Activated naive CD8-positive, alpha-beta T cell treated with anti-CD3 and anti-CD28 coated beads, Interleukin-2, amount 50 U/mL, for 24 hours (primary cell): Measurements from ENCODE around the gene NKX1-1.
A peak's percentile ranks its signal among the peaks of the same experiment; 100 is the strongest.

Experiments
- ATAC-seq: fragments of 150-1000 bp; cut with Tn5 transposase; one replicate; pipeline ENCODE4 v1.10.0; 2021
- DNase-seq: peaks from one replicate; pipeline ENCODE4 v3.0.0; 2021
- H3K27ac Mint-ChIP-seq: one replicate; pipeline ENCODE4 v1.8.0; 2021; ENCODE audit warnings: mild to moderate bottlenecking, mixed read lengths
- H3K27me3 Mint-ChIP-seq: one replicate; pipeline ENCODE4 v1.8.0; 2021; ENCODE audit warnings: mixed read lengths
- H3K36me3 Mint-ChIP-seq: one replicate; pipeline ENCODE4 v1.8.0; 2021; ENCODE audit warnings: low read depth, mixed read lengths
- H3K4me1 Mint-ChIP-seq: one replicate; pipeline ENCODE4 v1.8.0; 2021; ENCODE audit warnings: mixed read lengths
- H3K4me3 Mint-ChIP-seq: one replicate; pipeline ENCODE4 v1.8.0; 2021; ENCODE audit warnings: mild to moderate bottlenecking, moderate library complexity, mixed read lengths
- H3K9me3 Mint-ChIP-seq: one replicate; pipeline ENCODE4 v1.8.0; 2021; ENCODE audit warnings: mixed read lengths

NKX1-1 gene

GRCh38 chr4:1427010-1427409 lies 20.8 kb upstream of the NKX1-1 start:
- ATAC-seq (no peak), DNase-seq (no peak)
- Mint-ChIP-seq H3K27ac (no peak overlapping the region), H3K27me3 (peaks cover 18% of the 10 kb centered on the region), H3K4me1 (no peaks in the 10 kb centered on the region), H3K9me3 (no peaks in the 10 kb centered on the region), H3K4me3 (no peak overlapping the region), H3K36me3 (no peaks in the 10 kb centered on the region)

- H3K9me3 Mint-ChIP-seq = no peaks in the 10 kb centered on the region
- H3K27me3 Mint-ChIP-seq = peaks cover 31% of the 10 kb centered on the region
- no peaks in the 10 kb centered on the region for H3K36me3 Mint-ChIP-seq
- DNase-seq (no peak), ATAC-seq (no peak)
- no peak overlapping the region for H3K27ac Mint-ChIP-seq
- no peaks in the 10 kb centered on the region for H3K4me1 Mint-ChIP-seq
- H3K4me3 Mint-ChIP-seq = no peak overlapping the region
Measured at GRCh38 chr4:1421657-1422056, 15.4 kb upstream of the NKX1-1 start.

GRCh38 chr4:1419708-1420107 lies 13.5 kb upstream of the NKX1-1 start:
- Mint-ChIP-seq H3K9me3 (no peaks in the 10 kb centered on the region), H3K27ac (no peak overlapping the region), H3K27me3 (peaks cover 36% of the 10 kb centered on the region), H3K4me1 (peaks cover 2% of the 10 kb centered on the region), H3K4me3 (no peak overlapping the region), H3K36me3 (no peaks in the 10 kb centered on the region)
- ATAC-seq = no peak
- DNase-seq = no peak

- Mint-ChIP-seq H3K27me3 (peaks cover 32% of the 10 kb centered on the region), H3K4me1 (peaks cover 4% of the 10 kb centered on the region), H3K27ac (no peak overlapping the region), H3K36me3 (no peaks in the 10 kb centered on the region), H3K9me3 (no peaks in the 10 kb centered on the region), H3K4me3 (no peak overlapping the region)
- DNase-seq = no peak
- ATAC-seq = no peak
Measured at GRCh38 chr4:1418494-1419285, 12.4 kb upstream of the NKX1-1 start.

GRCh38 chr4:1417522-1418390 lies 11.5 kb upstream of the NKX1-1 start:
- Mint-ChIP-seq H3K4me1 (peaks cover 4% of the 10 kb centered on the region), H3K27me3 (peaks cover 40% of the 10 kb centered on the region), H3K9me3 (no peaks in the 10 kb centered on the region), H3K36me3 (no peaks in the 10 kb centered on the region), H3K4me3 (no peak overlapping the region), H3K27ac (no peak overlapping the region)
- ATAC-seq (no peak), DNase-seq (peak; percentile 1)

- Mint-ChIP-seq H3K36me3 (no peaks in the 10 kb centered on the region), H3K27ac (no peak overlapping the region), H3K9me3 (no peaks in the 10 kb centered on the region), H3K4me3 (no peak overlapping the region), H3K27me3 (peaks cover 42% of the 10 kb centered on the region), H3K4me1 (peaks cover 4% of the 10 kb centered on the region)
- ATAC-seq (no peak), DNase-seq (no peak)
Measured at GRCh38 chr4:1416948-1417260, 10.7 kb upstream of the NKX1-1 start.

GRCh38 chr4:1416051-1416947 lies 10.1 kb upstream of the NKX1-1 start:
- no peak for ATAC-seq
- H3K4me1 Mint-ChIP-seq = peaks cover 4% of the 10 kb centered on the region
- H3K4me3 Mint-ChIP-seq = no peak overlapping the region
- no peaks in the 10 kb centered on the region for H3K36me3 Mint-ChIP-seq
- H3K9me3 Mint-ChIP-seq = no peaks in the 10 kb centered on the region
- DNase-seq = no peak
- peaks cover 45% of the 10 kb centered on the region for H3K27me3 Mint-ChIP-seq
- H3K27ac Mint-ChIP-seq = no peak overlapping the region

- no peak overlapping the region for H3K27ac Mint-ChIP-seq
- no peak for ATAC-seq
- DNase-seq = no peak
- H3K4me3 Mint-ChIP-seq = no peak overlapping the region
- no peaks in the 10 kb centered on the region for H3K36me3 Mint-ChIP-seq
- H3K27me3 Mint-ChIP-seq = peaks cover 51% of the 10 kb centered on the region
- peaks cover 4% of the 10 kb centered on the region for H3K4me1 Mint-ChIP-seq
- no peaks in the 10 kb centered on the region for H3K9me3 Mint-ChIP-seq
Measured at GRCh38 chr4:1415681-1415981, 9.4 kb upstream of the NKX1-1 start.

GRCh38 chr4:1414831-1415680 lies 8.8 kb upstream of the NKX1-1 start:
- peak; percentile 1 for DNase-seq
- ATAC-seq = no peak
- Mint-ChIP-seq H3K27ac (no peak overlapping the region), H3K9me3 (no peaks in the 10 kb centered on the region), H3K36me3 (no peaks in the 10 kb centered on the region), H3K27me3 (peaks cover 49% of the 10 kb centered on the region), H3K4me1 (peaks cover 4% of the 10 kb centered on the region), H3K4me3 (no peak overlapping the region)

- Mint-ChIP-seq H3K4me3 (no peak overlapping the region), H3K27ac (no peak overlapping the region), H3K27me3 (peaks cover 55% of the 10 kb centered on the region)
Measured at GRCh38 chr4:1413687-1414479, 7.6 kb upstream of the NKX1-1 start.

GRCh38 chr4:1413204-1413663 lies 7.0 kb upstream of the NKX1-1 start:
- H3K9me3 Mint-ChIP-seq = no peaks in the 10 kb centered on the region
- no peak overlapping the region for H3K27ac Mint-ChIP-seq
- peaks cover 62% of the 10 kb centered on the region for H3K27me3 Mint-ChIP-seq
- peaks cover 5% of the 10 kb centered on the region for H3K4me1 Mint-ChIP-seq
- ATAC-seq (no peak), DNase-seq (no peak)
- H3K36me3 Mint-ChIP-seq = peaks cover 3% of the 10 kb centered on the region
- no peak overlapping the region for H3K4me3 Mint-ChIP-seq

More at GRCh38 chr4:1413687-1414479, 7.6 kb upstream of the NKX1-1 start:
- Mint-ChIP-seq H3K36me3 (no peaks in the 10 kb centered on the region), H3K9me3 (no peaks in the 10 kb centered on the region), H3K4me1 (peaks cover 4% of the 10 kb centered on the region)
- ATAC-seq (no peak), DNase-seq (no peak)

GRCh38 chr4:1412376-1413203 lies 6.3 kb upstream of the NKX1-1 start:
- no peak for ATAC-seq
- Mint-ChIP-seq H3K27me3 (peaks cover 66% of the 10 kb centered on the region), H3K9me3 (no peaks in the 10 kb centered on the region), H3K36me3 (peaks cover 3% of the 10 kb centered on the region), H3K4me3 (no peak overlapping the region), H3K27ac (no peak overlapping the region), H3K4me1 (peaks cover 5% of the 10 kb centered on the region)
- DNase-seq = no peak
